Diencephalon (tissue), 1 donor: ENCODE results near the gene TNNC2. TPM values are rescaled to one million over a fixed set of nuclear protein-coding genes. Genes with fewer than 3 reads are reported as not detected.

Experiments used
- small RNA-seq: library from RNA; depleted of rRNA; stranded (forward); fragments of <200 nt; gene quantifications from one replicate; pipeline ENCODE3, GENCODE V24; 2014
- total RNA-seq: library from RNA; depleted of rRNA; stranded (reverse); fragments of >200 nt; gene quantifications from one replicate; pipeline ENCODE4 v1.2.3, GENCODE V29; 2014

The TNNC2 gene
- not detected for total RNA-seq

DNA sequence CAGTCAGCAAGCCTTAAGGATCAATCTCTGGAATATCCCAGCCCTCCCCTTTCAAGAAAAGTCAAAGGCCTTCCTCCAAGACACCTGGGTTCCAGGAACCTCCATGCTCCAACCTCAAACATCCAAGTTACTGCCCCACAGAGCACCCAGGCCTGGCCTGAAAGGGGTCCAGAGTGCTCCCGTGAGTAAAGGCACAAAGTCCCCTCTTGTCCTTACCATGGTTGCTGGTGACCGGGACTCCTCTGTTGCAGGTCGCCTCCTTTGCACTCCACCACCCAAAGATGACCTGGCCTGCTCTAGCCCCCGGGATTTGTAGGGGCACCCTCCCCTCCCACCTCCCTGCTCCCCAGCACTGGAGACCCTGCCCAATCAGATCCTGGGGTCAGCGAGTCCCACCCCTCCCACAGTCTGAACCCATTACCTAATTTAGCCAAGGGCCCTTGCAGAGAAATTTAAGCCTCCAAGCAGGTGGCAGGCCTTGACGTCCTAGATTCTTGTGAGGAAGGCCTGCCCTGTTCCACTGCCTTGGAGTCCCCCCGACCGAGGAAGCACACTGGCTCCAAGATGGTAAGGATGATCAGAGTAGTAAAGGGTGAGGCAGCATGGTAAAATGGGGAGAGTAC is at the start of gene TNNC2:
Gene TNNC2 (minus strand): TSS at position 283 of the 623 bp plus-strand sequence. CDS start 64 bp downstream, at position 219.

DNA sequence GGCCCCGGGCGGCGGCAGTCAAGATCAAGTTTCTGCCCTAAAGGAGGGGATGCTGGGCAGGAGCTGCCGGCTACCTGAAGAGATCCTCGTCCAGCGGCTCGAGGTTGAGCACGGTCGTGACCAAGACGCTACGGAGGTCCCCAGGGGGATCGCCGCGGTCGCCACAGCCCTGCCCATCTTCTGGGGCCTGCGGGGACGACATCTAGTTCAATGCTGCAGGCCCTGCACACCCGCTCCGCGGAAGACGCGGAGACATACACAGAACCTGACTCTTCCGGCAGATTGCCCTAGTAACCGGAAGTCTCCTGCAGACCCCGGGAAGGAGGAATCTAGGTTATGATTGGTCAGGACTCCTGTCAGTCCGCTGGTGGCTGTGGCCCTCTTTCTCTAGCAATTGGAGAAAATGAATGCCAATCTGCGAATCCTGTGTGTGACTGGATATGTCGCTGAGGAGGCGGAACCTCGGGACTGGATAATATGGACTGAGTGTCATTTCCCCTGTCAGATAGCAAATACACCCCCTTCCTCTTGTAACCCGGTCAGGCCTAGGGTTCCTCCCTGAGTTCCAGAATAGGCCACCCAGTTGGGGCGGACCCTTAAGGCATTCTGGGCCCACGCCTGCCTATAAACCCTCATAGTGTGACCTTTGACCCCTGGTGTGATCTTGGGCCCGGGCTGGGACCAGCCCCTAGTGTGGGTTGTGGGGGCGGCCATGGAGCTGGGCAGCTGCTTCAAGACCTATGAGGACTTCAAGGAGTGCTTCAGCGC is 30.2 kb upstream of the TNNC2 start, which contains the start of the genes ACOT8 and ZSWIM3:
Gene ACOT8 (minus strand): TSS at position 279 of the 768 bp plus-strand sequence. CDS start 77 bp downstream, at position 202.
Gene ZSWIM3 (plus strand): TSS at position 501 of the 768 bp plus-strand sequence. CDS start 212 bp downstream, at position 713.

DNA sequence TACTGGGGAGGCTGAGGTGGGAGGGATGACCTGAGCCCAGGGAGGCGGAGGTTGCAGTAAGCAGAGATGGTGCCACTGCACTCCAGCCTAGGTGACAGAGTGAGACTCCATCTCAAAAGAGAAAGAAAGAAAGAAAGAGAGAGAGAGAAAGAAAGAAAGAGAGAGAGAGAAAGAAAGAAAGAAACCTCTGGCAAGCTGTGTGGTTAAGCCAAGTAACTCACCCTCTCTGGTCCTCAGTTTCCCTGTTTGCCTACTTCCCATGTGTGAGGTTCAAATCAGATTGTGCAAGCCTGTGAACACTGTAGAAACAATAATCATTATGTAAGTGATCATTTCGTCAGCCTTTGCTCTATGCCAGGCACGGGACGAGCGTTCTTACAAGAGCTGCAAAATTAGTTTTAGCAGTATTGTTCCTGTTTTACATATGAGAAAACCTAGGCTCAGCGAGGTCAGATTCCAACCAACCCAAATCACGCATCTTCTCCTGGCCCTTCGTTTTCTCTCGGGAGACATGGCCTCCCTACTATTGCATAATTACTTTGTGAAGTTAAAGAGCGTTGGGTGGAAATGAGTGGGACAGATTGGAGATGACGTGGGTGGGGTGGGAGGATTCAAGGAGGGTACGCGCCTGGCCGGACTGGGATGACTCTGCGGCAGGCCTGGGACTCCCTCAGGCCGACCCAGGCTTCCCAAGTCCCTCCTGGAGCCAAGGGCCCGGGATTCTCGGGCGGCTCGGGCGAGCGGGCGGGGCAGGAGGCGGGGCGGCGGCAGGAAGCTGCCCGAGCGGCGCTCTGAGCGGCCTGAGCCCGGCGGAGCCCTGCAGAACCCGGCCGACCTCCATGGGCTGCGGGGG is 6.1 kb upstream of the TNNC2 start, which contains the start of gene SNX21:
Gene SNX21 (plus strand): TSS at position 770 of the 853 bp plus-strand sequence. CDS start 121 bp downstream, outside the sequence.

DNA sequence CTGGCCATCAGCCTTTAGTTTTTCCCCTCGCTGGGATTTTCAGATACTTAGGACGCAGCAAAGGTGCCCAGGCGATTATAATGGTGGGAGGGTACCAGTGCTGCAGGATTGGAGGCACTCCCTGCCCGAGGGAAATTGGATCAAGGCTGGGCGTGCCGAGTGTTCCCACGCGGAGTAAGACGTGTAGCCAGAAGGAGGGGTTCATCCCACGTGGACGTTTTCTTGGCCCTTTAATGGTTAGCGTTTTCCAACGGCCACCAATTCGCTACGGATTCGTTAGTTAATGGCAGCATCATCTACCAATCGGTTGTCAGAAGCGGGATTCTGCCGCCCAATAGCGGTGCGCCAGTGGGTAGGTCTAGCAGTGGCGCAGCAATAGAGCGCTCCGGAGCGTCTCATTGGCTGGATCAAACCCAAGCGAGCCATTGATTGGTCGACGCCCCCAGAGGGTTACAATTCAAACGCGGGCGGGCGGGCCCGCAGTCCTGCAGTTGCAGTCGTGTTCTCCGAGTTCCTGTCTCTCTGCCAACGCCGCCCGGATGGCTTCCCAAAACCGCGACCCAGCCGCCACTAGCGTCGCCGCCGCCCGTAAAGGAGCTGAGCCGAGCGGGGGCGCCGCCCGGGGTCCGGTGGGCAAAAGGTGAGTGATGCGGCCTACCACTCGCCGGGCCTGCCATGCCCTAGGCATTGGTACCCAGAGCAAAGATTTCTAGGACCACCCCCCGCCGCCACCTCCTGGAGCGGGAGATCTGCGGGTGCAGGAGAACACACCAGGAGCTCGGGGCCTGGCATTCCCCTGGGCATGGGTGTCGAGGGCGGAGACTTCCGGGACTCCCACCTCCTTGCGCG is 14.7 kb downstream of the TNNC2 start, which contains the start of gene UBE2C:
Gene UBE2C (plus strand): TSS at position 488 of the 849 bp plus-strand sequence. CDS start 52 bp downstream, at position 540.

Small RNAs within 50 kb of the gene (small RNA-seq; reads per million reads assigned to genes)
- gene RNU6ATAC38P: not detected

Other genes starting within 250 kb of the TNNC2 start
- not detected for gene WFDC8, start 248.0 kb downstream of the TNNC2 start, total RNA-seq
- not detected for gene WFDC10A, start 197.6 kb downstream of the TNNC2 start, total RNA-seq
- not detected for gene WFDC9, start 196.0 kb downstream of the TNNC2 start, total RNA-seq
- gene WFDC11, start 157.1 kb downstream of the TNNC2 start, total RNA-seq: not detected
- gene WFDC13, start 125.3 kb downstream of the TNNC2 start, total RNA-seq: not detected
- not detected for gene WFDC10B, start 122.3 kb downstream of the TNNC2 start, total RNA-seq
- not detected for gene SPINT4, start 105.0 kb downstream of the TNNC2 start, total RNA-seq
- gene WFDC3, start 35.4 kb downstream of the TNNC2 start, total RNA-seq: 0.69 TPM
- gene DNTTIP1, start 35.4 kb downstream of the TNNC2 start, total RNA-seq: 12.5 TPM
- gene UBE2C, start 14.7 kb downstream of the TNNC2 start, total RNA-seq: 7.6 TPM
- gene SNX21, start 6.5 kb upstream of the TNNC2 start, total RNA-seq: 21.0 TPM
- 40.4 TPM for gene ACOT8, start 30.1 kb upstream of the TNNC2 start, total RNA-seq
- gene ZSWIM3, start 30.3 kb upstream of the TNNC2 start, total RNA-seq: 13.8 TPM
- gene ZSWIM1, start 53.9 kb upstream of the TNNC2 start, total RNA-seq: 6.7 TPM
- 1.6 TPM for gene SPATA25, start 60.3 kb upstream of the TNNC2 start, total RNA-seq
- gene NEURL2, start 63.9 kb upstream of the TNNC2 start, total RNA-seq: 4.6 TPM
- 28.4 TPM for gene CTSA, start 64.0 kb upstream of the TNNC2 start, total RNA-seq
- 49.8 TPM for gene PLTP, start 84.8 kb upstream of the TNNC2 start, total RNA-seq
- gene PCIF1, start 107.4 kb upstream of the TNNC2 start, total RNA-seq: 12.5 TPM
- 15.5 TPM for gene ZNF335, start 144.9 kb upstream of the TNNC2 start, total RNA-seq
- gene MMP9, start 181.6 kb upstream of the TNNC2 start, total RNA-seq: 0.23 TPM
- 113 TPM for gene SLC12A5, start 201.9 kb upstream of the TNNC2 start, total RNA-seq